RWPE2 (cell line): ENCODE data around the gene RBM23.

Experiments
- ATAC-seq: fragments of 200-7000 bp; cut with Tn5 transposase; 3 replicates; pipeline ENCODE4 v1.9.1; 2021; ENCODE audit warnings: low read depth
- DNase-seq: peaks from one replicate; pipeline ENCODE4 v3.0.0-alpha.2; 2020; ENCODE audit warnings: low spot score
- H3K27ac ChIP-seq: fragments of 450-650 bp; 2 replicates; pipeline ENCODE4 v1.5.1; 2017; ENCODE audit warnings: mild to moderate bottlenecking; ENCODE audit not compliant: poor library complexity, severe bottlenecking
- H3K27me3 ChIP-seq: fragments of 250-450 bp; sonication (Bioruptor Pico); 2 replicates; pipeline ENCODE4 v1.5.1; 2021; ENCODE audit warnings: mild to moderate bottlenecking, moderate library complexity; ENCODE audit not compliant: insufficient read depth, poor library complexity, severe bottlenecking
- H3K36me3 ChIP-seq: fragments of 250-450 bp; sonication (Bioruptor Pico); 2 replicates; pipeline ENCODE4 v1.5.1; 2020; ENCODE audit warnings: low read depth, mild to moderate bottlenecking, moderate library complexity
- H3K4me1 ChIP-seq: fragments of 250-450 bp; sonication (Bioruptor Pico); 2 replicates; pipeline ENCODE4 v1.5.1; 2021; ENCODE audit warnings: mild to moderate bottlenecking, moderate library complexity; ENCODE audit not compliant: insufficient read depth, poor library complexity, severe bottlenecking
- H3K4me3 ChIP-seq: fragments of 250-450 bp; sonication (Bioruptor Pico); 2 replicates; pipeline ENCODE4 v1.5.1; 2021; ENCODE audit warnings: mild to moderate bottlenecking, moderate library complexity; ENCODE audit not compliant: severe bottlenecking
- H3K9me3 ChIP-seq: fragments of 250-450 bp; sonication (Bioruptor Pico); 2 replicates; pipeline ENCODE4 v1.5.1; 2021; ENCODE audit warnings: mild to moderate bottlenecking, moderate library complexity; ENCODE audit not compliant: severe bottlenecking
- CTCF ChIP-seq: fragments of 450-650 bp; IDR thresholded peaks from one replicate; pipeline ENCODE4 v1.5.1; 2017; ENCODE audit warnings: mild to moderate bottlenecking, moderate library complexity; ENCODE audit not compliant: poor library complexity, severe bottlenecking

The RBM23 gene

DNA sequence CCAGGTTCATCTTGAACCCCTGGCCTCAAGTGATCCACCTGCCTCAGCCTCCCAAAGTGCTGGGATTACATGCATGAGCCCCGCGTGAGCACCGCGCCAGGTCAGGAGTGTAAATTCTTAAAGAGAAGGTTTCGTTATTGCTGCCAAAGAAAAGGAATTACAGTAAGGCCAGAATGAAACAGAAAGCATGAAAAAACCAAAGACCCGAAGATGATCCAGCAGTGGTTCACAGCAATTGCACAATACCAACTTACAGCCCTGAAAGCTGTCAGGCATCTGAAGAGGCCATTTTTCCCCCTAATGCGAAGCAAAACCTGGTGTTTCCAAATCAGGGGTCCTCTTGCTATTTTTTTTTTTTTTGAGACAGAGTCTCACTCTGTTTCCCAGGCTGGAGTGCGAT, 10.3 kb downstream of the RBM23 start:
- no peak overlapping the region for H3K27ac ChIP-seq
- H3K9me3 ChIP-seq: no peaks in the 10 kb centered on the region
- no peak for ATAC-seq
- H3K4me3 ChIP-seq: no peak overlapping the region
- no peak for TF ChIP-seq CTCF
- no peaks in the 10 kb centered on the region for H3K4me1 ChIP-seq
- H3K36me3 ChIP-seq: peaks cover 85% of the 10 kb centered on the region
- DNase-seq: no peak
- no peaks in the 10 kb centered on the region for H3K27me3 ChIP-seq

- H3K4me3 ChIP-seq: no peak overlapping the region
- no peaks in the 10 kb centered on the region for H3K27me3 ChIP-seq
- peaks cover 93% of the 10 kb centered on the region for H3K36me3 ChIP-seq
- ATAC-seq (no peak), DNase-seq (no peak)
- no peaks in the 10 kb centered on the region for H3K4me1 ChIP-seq
- H3K9me3 ChIP-seq: no peaks in the 10 kb centered on the region
- TF ChIP-seq CTCF: no peak
- H3K27ac ChIP-seq: no peak overlapping the region
Measured at GRCh38 chr14:22907429-22907828, 11.5 kb downstream of the RBM23 start.

DNA sequence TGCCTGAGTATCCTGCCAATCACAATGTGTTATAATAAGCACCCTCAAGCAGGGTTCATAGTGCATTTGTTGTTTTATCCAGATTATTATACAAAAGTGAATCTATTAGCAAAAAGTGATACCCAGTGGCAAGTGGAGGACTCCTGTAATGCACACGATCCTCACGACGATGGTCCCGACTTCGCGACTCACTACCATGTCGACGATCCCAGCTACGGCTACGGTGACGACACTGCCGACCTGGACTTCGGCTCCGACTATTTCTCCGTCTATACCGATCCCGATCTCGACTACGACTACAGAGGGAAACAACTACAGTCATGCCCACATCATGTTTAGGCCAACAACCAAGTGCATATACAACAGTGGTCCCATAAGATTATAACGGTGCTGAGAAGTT, 12.9 kb downstream of the RBM23 start:
- ATAC-seq (no peak), DNase-seq (no peak)
- H3K4me1 ChIP-seq: no peaks in the 10 kb centered on the region
- no peak for TF ChIP-seq CTCF
- peaks cover 93% of the 10 kb centered on the region for H3K36me3 ChIP-seq
- H3K9me3 ChIP-seq: no peaks in the 10 kb centered on the region
- no peak overlapping the region for H3K27ac ChIP-seq
- H3K4me3 ChIP-seq: no peak overlapping the region
- no peaks in the 10 kb centered on the region for H3K27me3 ChIP-seq

DNA sequence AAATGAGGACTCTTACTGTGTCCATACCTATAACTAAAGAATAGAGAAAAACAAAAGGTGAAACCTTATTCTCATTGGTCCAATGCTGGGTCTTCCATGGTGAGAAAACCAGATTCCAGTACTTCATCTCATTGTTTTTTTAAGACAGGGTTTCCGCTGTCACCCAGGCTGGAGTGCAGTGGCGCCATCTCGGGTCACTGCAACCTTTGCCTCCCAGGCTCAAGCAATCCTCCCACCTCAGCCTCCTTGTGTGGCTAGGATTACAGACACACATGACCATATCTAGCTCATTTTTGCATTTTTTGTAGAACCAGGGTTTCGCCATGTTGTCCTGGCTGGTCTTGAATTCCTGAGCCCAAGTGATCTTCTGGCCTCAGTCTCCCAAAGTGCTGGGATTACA, 13.3 kb downstream of the RBM23 start:
- ATAC-seq (no peak), DNase-seq (no peak)
- no peaks in the 10 kb centered on the region for H3K4me1 ChIP-seq
- no peaks in the 10 kb centered on the region for H3K9me3 ChIP-seq
- H3K27ac ChIP-seq: no peak overlapping the region
- H3K27me3 ChIP-seq: no peaks in the 10 kb centered on the region
- no peak overlapping the region for H3K4me3 ChIP-seq
- peaks cover 93% of the 10 kb centered on the region for H3K36me3 ChIP-seq
- TF ChIP-seq CTCF: no peak

- Histone ChIP-seq H3K4me1 (peaks cover 2% of the 10 kb centered on the region), H3K36me3 (peaks cover 83% of the 10 kb centered on the region), H3K27me3 (no peaks in the 10 kb centered on the region), H3K27ac (no peak overlapping the region), H3K4me3 (no peak overlapping the region), H3K9me3 (no peaks in the 10 kb centered on the region)
- ATAC-seq: no peak
- TF ChIP-seq CTCF: no peak
- DNase-seq: no peak
Measured at GRCh38 chr14:22903742-22904087, 15.2 kb downstream of the RBM23 start.
